NCI-H1930 (cell line): ENCODE data around the gene ATG12.

Experiments
- DNase-seq, 2 experiments: peaks; one replicate each; lab custom pipeline; 2025; lab: John Stamatoyannopoulos, UW

Gene ATG12

DNA sequence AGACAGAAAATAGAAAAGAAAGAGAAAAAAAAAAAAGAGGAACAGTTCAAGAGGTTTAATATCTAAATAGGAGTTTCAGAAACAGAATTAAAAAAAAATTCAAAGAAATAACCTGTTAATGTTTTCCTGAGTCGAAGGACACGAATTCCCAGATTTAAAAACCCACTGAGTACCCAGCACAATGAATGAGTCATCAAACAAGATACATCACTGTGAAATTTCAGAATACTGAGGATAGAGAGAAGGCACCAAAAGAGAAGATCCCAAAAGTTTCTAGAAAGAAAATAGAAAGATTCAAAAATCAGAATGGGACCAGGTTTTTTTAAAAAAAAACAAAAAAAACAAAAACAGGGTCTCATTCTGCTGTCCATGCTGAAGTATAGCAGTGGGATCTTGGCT lies 33.7 kb downstream of the ATG12 start:
- DNase-seq, result no peak

DNA sequence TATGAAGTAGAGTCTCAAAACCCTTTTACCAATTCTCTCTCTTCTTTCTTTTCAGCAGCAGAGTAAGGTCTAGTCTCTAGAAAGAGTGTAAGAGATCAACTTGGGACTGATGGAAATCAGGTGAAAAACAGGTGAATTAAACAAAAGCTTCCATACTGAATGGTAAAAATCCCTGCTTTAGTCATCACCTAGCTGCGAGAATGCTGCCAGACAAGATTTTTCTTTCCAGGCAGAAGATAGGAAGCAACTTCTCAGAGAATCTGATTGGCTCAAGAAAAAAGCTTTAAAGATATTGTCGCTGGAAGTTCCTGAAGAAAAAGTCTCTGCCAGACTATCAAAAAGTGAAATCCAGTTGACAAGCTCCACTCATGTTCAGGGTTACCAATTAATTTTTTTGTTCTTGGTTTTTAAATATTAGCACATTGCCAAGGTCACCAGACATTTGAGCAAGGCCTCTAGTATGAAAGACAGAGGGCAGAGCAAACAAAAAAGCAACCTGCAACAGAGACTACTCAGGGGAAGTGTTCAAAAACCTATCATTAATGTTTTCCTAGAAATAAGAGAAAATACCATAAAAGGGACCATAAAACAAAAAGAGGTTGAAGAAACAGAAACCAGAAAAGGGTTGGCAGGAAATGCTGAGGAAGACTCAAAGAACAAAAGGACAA lies 34.2 kb downstream of the ATG12 start:
- DNase-seq, result no peak

DNA sequence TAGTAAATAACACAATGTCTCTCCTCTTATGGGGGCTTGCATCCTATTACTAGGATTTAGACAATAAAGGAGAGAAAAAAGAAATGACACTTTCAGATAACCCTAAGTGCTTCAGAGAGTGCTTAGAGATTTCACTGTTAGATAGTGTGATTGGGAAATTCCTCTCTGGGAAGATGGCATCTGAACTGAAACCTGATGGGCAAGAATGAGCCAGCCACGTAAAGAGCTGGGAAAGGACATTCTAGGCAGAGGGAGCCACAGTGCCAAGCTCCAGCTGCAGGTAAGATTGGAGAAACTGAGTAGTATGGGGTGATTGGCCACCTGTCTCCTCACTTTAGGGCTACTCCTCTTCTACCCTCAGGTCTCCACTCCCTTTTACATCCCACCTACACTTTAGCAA lies 39.4 kb downstream of the ATG12 start:
- no peak for DNase-seq

DNA sequence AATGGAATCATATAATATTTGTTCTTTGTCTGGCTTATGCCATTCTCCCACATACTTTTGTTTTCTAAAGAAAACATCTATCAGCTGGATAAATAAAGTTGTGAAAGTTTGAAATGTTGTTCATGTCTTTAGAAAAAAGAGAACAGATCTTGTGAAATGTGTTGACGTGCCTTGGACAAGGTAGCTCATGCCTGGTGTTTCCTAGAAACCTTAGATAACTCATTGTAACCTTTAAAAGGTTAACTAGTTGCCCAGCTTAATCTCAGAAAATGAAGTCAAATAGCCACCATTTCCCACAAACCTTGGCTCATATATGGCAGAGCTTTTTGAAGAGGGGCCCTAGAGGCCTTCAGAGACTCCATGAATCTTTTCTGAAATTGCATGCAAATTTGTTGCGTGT lies 40.2 kb downstream of the ATG12 start:
- no peak for DNase-seq

DNA sequence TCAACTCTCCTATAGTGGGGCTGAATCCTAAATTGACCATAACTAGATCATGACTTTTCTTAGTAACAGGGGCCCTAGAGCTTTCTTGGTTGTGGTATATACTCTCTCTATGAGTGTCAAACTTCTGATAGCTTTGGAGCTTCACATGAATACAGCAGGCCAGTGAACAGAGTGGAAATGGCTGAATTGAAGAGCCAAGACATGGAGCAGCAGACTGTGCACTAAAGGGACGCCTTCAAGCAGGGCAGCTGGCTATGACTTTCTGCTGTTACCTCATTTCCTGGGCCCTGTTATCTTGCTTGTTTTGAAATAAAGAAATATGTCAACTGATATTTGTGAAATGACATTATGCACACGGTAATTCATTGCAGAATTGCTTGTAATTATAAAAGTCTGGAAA lies 41.3 kb downstream of the ATG12 start:
- no peak for DNase-seq

DNA sequence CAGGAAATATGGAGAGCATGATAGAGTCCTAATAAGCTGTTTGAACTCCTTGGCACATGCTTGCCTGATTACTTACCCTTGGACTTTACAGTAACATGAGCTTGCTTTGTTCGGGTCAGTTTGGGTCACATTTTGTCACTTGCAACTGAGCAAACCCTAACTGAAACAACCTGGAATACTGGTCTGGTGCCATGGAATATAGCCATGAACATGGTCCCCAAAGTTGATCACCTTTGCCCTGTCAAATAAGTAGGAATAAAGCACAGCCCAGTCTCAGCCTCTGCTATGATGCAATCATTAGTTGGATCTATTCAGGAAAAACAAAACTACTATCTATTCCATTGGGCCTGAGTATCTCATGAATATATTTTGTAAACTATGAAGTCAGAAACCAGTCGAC lies 43.1 kb downstream of the ATG12 start:
- DNase-seq, result no peak

DNA sequence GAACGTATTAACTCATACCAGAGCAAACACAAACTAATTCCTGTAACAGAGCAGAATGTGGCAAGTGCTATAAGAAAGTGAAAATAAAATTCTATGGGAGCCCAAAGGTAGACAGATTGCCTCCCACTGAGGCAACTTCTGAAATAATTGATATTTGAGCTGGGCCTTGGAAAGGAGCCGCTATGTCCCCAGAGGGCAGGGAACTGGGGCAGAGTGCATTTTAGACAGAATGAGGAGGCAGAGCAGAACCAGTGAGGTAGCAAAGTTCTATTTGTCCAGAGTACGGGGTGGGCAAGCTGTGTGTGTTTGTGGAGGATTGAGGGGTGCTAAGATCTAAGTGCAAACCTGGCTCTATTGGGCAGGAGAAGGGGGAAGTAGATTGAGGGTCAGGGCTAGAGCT lies 44.7 kb downstream of the ATG12 start:
- DNase-seq, result no peak

DNA sequence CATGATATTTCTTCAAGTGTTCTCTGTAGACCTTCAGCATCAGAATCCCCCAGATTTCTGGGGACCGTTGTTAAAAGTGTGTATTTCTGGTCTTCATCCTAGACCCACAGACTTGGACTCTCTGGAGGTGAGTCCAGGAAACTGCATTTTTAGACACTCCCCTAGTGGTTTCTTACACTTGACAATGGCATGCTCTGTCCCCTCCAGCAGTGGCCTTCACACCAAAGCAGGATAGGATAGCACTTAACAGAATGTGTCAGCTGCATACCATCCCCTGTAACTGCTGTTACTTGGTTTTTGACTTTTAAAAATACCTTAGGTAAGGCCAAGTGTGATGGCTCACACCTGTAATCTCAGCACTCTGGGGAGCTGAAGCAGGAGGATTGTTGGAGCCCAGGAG lies 45.7 kb downstream of the ATG12 start:
- no peak for DNase-seq

DNA sequence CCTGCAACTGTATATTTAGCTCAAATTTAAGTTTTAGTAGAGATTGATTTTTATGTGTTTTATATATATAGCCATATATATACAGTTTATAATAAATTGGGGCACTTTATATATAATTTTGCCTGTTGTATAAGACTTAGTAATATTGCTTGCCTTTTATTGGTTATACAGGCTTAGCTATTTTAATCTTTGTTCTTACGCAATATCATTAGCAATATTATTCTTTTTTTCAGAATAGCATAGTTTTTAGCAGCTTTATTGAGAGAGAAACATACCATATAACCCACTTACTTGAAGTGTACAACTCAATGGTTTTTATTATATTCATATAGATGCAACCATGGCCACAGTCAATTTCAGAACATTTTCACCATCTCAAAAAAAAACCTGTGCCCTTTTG lies 52.9 kb downstream of the ATG12 start:
- no peak for DNase-seq

DNA sequence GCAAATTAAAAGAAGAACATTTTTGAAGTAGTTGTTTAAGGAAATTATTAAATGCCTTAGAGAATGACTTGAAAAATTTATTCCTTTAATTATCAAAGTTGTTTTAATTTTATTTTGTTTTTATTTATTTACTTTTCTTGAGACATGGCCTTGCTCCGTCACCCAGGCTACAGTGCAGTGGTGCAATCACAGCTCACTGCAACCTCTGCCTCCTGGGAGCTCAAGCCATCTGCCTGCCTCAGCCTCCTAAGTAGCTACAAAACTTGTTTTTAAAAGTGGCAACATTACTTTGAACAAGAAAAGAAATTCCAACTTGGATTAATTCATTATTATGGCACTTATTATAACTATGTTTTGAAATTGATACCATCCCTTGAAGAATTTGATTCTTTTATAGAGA lies 53.9 kb downstream of the ATG12 start:
- no peak for DNase-seq

DNA sequence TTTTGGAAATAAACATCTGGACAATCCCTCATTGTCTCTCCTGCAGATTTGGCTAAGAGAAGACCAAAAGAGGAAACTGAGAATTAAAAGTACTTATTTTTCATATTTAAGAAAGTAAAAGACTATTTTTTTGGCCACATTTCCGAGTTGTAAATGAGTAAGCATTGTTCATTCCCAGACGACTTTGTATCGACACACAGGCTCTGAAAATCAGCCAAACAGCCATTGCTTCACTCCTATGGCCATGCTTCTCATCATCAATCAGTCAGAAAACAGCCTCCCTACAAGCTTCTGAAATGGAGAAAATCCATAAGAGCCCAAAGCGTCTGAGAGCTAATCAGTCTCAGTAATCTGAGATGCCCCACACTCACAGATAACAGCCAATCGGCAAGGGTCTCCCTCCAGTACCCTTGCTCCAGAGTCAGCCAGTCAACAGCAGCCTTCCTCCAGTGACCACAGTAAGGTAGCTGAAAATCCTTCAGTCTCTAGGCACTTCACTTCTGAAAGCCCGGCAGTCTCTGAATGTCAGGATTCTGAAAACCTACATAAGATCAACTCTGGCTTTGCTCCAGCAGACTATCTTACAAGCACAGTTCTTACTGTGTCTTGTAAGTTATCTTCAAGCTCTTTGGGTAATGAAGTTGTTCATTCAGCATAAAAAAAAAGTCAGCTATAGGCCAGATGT lies 55.8 kb downstream of the ATG12 start:
- DNase-seq, result no peak

DNA sequence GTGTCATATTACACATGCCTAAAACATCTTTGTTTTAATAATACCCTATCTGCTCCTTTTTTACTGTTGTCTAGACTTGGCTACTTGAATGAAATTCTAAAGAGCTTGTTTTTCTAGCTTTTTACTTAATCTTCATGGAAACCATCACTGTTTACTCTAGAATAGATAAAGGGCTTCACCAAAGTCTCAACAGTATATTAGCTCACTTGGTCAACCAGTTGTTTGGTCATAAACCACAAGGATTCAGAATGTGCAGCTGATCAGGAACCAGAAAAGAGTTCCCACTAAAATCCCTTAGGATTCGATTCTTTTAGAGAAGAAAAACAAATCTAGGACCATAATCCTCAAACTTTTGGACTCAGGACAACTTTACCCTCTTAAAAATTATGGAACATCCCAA lies 62.9 kb downstream of the ATG12 start:
- DNase-seq, result no peak
